ENCODE results near the gene PLOD1. TPM values are rescaled to one million over a fixed set of nuclear protein-coding genes. Genes with fewer than 3 reads are reported as not detected.
A peak's percentile ranks its signal among the peaks of the same experiment; 100 is the strongest.
"Not testable (repeated sequence)": the region's sequence is repeated elsewhere in the genome, so short reads cannot be mapped to it uniquely, and the experiment has no call there.

PLOD1 gene
- total RNA-seq, 1 donor from 2014 or later, result 113 TPM

- H3K9me3 Mint-ChIP-seq (ENCODE audit: unreplicated experiment), result peaks cover 3% of the 10 kb centered on the region
- H3K4me1 Mint-ChIP-seq (ENCODE audit: low read depth, unreplicated experiment), result peaks cover 4% of the 10 kb centered on the region
- TF ChIP-seq CTCF (IDR thresholded peaks at IDR 0.05; ENCODE audit: partially characterized antibody, unreplicated experiment), result no peak
- no peaks in the 10 kb centered on the region for H3K36me3 Mint-ChIP-seq (ENCODE audit: unreplicated experiment)
- no peak overlapping the region for H3K4me3 Mint-ChIP-seq (ENCODE audit: unreplicated experiment)
- no peak overlapping the region for H3K27ac Mint-ChIP-seq (ENCODE audit: unreplicated experiment)
- H3K27me3 Mint-ChIP-seq (ENCODE audit: unreplicated experiment), result peaks cover 3% of the 10 kb centered on the region
- no peak for DNase-seq
These were observed 36.3 kb upstream of the PLOD1 start for GRCh38 chr1:11898086-11898785.

- Mint-ChIP-seq H3K4me3 (ENCODE audit: unreplicated experiment) (peak overlapping the region; percentile 22), H3K9me3 (ENCODE audit: unreplicated experiment) (peaks cover 3% of the 10 kb centered on the region), H3K36me3 (ENCODE audit: unreplicated experiment) (no peaks in the 10 kb centered on the region), H3K27me3 (ENCODE audit: unreplicated experiment) (peaks cover 3% of the 10 kb centered on the region), H3K4me1 (ENCODE audit: low read depth, unreplicated experiment) (peaks cover 4% of the 10 kb centered on the region), H3K27ac (ENCODE audit: unreplicated experiment) (no peak overlapping the region)
- TF ChIP-seq CTCF (IDR thresholded peaks at IDR 0.05; ENCODE audit: partially characterized antibody, unreplicated experiment), result no peak
- no peak for DNase-seq
These were observed 35.6 kb upstream of the PLOD1 start for GRCh38 chr1:11898831-11899467.

GRCh38 chr1:11901446-11901845 is 33.1 kb upstream of the PLOD1 start:
- H3K4me3 Mint-ChIP-seq (ENCODE audit: unreplicated experiment); H3K27me3 Mint-ChIP-seq (ENCODE audit: unreplicated experiment); H3K36me3 Mint-ChIP-seq (ENCODE audit: unreplicated experiment); H3K9me3 Mint-ChIP-seq (ENCODE audit: unreplicated experiment); H3K27ac Mint-ChIP-seq (ENCODE audit: unreplicated experiment); H3K4me1 Mint-ChIP-seq (ENCODE audit: low read depth, unreplicated experiment); DNase-seq: not testable (repeated sequence)

GRCh38 chr1:11903210-11903609 is 31.3 kb upstream of the PLOD1 start:
- TF ChIP-seq CTCF (IDR thresholded peaks at IDR 0.05; ENCODE audit: partially characterized antibody, unreplicated experiment), result no peak
- no peak overlapping the region for H3K4me3 Mint-ChIP-seq (ENCODE audit: unreplicated experiment)
- H3K27me3 Mint-ChIP-seq (ENCODE audit: unreplicated experiment), result peaks cover 12% of the 10 kb centered on the region
- no peaks in the 10 kb centered on the region for H3K36me3 Mint-ChIP-seq (ENCODE audit: unreplicated experiment)
- H3K9me3 Mint-ChIP-seq (ENCODE audit: unreplicated experiment), result peaks cover 11% of the 10 kb centered on the region
- H3K4me1 Mint-ChIP-seq (ENCODE audit: low read depth, unreplicated experiment), result peaks cover 9% of the 10 kb centered on the region
- H3K27ac Mint-ChIP-seq (ENCODE audit: unreplicated experiment), result no peak overlapping the region
- no peak for DNase-seq

GRCh38 chr1:11904156-11904555 is 30.4 kb upstream of the PLOD1 start:
- H3K4me3 Mint-ChIP-seq (ENCODE audit: unreplicated experiment); DNase-seq; H3K27ac Mint-ChIP-seq (ENCODE audit: unreplicated experiment); H3K36me3 Mint-ChIP-seq (ENCODE audit: unreplicated experiment); H3K4me1 Mint-ChIP-seq (ENCODE audit: low read depth, unreplicated experiment): not testable (repeated sequence)
- Mint-ChIP-seq H3K9me3 (ENCODE audit: unreplicated experiment) (peaks cover 17% of the 10 kb centered on the region), H3K27me3 (ENCODE audit: unreplicated experiment) (peaks cover 15% of the 10 kb centered on the region)

- H3K4me1 Mint-ChIP-seq (ENCODE audit: low read depth, unreplicated experiment), result peaks cover 8% of the 10 kb centered on the region
These were observed 29.5 kb upstream of the PLOD1 start for GRCh38 chr1:11904978-11905377.

More at GRCh38 chr1:11904978-11905377, 29.5 kb upstream of the PLOD1 start:
- H3K4me3 Mint-ChIP-seq (ENCODE audit: unreplicated experiment), result no peak overlapping the region
- TF ChIP-seq CTCF (IDR thresholded peaks at IDR 0.05; ENCODE audit: partially characterized antibody, unreplicated experiment), result no peak
- no peak overlapping the region for H3K27ac Mint-ChIP-seq (ENCODE audit: unreplicated experiment)
- H3K9me3 Mint-ChIP-seq (ENCODE audit: unreplicated experiment), result peaks cover 22% of the 10 kb centered on the region
- H3K36me3 Mint-ChIP-seq (ENCODE audit: unreplicated experiment), result no peaks in the 10 kb centered on the region
- no peak for DNase-seq
- H3K27me3 Mint-ChIP-seq (ENCODE audit: unreplicated experiment), result peaks cover 17% of the 10 kb centered on the region

Data from glutamatergic neuron (in vitro differentiated cells).